ENCODE data around the gene NRG3. TPM values are rescaled to one million over a fixed set of nuclear protein-coding genes. Genes with fewer than 3 reads are reported as not detected.

The NRG3 gene
- total RNA-seq, 1 donor from 2014 or later = 2.6 TPM

DNA sequence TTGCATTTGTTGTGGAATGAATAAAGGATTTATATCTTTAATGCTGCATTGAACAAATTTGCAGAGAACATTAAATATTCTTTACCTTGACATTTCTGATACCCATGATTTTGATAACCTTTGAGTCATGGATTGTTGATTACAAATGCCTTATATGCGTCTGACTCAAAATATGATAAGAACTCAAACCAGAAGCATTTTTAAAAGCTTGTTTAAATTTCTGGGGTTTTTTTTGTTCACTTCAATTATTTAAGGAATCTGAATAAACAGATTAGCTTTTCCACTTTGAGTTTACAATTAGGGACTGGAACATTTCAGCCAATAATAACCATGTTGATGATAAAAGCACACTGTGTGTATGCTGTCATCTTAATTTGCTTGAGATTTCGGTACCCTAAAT, 253.5 kb downstream of the NRG3 start:
- TF ChIP-seq, protein P1, sequence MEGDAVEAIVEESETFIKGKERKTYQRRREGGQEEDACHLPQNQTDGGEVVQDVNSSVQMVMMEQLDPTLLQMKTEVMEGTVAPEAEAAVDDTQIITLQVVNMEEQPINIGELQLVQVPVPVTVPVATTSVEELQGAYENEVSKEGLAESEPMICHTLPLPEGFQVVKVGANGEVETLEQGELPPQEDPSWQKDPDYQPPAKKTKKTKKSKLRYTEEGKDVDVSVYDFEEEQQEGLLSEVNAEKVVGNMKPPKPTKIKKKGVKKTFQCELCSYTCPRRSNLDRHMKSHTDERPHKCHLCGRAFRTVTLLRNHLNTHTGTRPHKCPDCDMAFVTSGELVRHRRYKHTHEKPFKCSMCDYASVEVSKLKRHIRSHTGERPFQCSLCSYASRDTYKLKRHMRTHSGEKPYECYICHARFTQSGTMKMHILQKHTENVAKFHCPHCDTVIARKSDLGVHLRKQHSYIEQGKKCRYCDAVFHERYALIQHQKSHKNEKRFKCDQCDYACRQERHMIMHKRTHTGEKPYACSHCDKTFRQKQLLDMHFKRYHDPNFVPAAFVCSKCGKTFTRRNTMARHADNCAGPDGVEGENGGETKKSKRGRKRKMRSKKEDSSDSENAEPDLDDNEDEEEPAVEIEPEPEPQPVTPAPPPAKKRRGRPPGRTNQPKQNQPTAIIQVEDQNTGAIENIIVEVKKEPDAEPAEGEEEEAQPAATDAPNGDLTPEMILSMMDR (IDR thresholded peaks at IDR 0.05) = no peak

DNA sequence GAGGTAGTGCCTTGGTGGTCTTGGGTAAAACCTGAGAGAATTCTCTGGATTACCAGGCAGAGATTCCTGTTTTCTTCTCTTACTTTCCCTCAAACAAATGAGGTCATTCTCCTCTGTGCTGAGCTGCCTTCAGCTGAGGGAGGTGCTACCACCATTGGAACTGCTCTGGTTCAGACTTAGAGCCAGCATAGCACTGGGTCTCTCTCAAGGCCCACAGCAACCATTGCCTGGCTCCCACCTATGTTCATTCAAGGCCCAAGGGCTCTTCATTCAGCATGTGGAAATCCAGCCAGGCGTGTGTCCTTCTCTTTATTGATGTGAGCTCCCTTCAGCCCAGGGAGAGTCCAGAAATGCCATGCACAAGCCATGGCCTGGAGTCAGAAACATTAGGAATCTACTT, 261.1 kb downstream of the NRG3 start:
- intact Hi-C loops (cut with DNase I) = no loop called here
- no peak overlapping the region for H3K27ac ChIP-seq
- no peak overlapping the region for H3K4me3 ChIP-seq
- TF ChIP-seq, protein P1 (IDR thresholded peaks at IDR 0.05) = no peak
- no peaks in the 10 kb centered on the region for H3K27me3 ChIP-seq (ENCODE audit: low read depth)
- no peak for ATAC-seq
- H3K4me1 ChIP-seq = no peaks in the 10 kb centered on the region
- no peaks in the 10 kb centered on the region for H3K36me3 ChIP-seq
- H3K9me3 ChIP-seq = no peaks in the 10 kb centered on the region
- no peak for DNase-seq

More for the DNA sequence above, 253.5 kb downstream of the NRG3 start:
- H3K27me3 ChIP-seq (ENCODE audit: low read depth) = no peaks in the 10 kb centered on the region
- H3K4me3 ChIP-seq = no peak overlapping the region
- no peak overlapping the region for H3K27ac ChIP-seq
- DNase-seq (no peak), ATAC-seq (no peak)
- no peaks in the 10 kb centered on the region for H3K9me3 ChIP-seq
- H3K4me1 ChIP-seq = no peaks in the 10 kb centered on the region
- intact Hi-C loops (cut with DNase I) = no loop called here
- no peaks in the 10 kb centered on the region for H3K36me3 ChIP-seq

DNA sequence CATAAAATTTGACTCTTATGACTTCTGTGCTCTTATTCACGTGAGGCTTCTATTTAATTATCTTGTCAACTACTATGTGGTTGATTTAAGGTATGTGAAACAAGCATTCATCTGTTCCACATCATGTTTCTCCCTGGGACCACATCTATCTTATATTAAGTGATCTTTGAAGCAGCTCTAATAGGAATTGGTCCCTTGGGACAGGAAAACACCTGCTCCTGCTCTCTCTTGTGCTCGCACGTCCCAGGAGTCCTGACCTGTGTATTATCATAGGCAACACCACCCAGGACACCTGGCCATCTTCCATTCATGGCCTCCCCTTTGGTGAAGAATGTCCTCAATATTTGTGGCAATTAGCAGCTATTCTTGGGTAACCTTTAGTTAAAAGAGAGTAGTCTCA, 269.2 kb downstream of the NRG3 start:
- H3K4me1 ChIP-seq = no peaks in the 10 kb centered on the region
- H3K4me3 ChIP-seq = no peak overlapping the region
- no peak overlapping the region for H3K27ac ChIP-seq
- H3K27me3 ChIP-seq (ENCODE audit: low read depth) = no peaks in the 10 kb centered on the region
- no peak for DNase-seq
- TF ChIP-seq, protein P1 (IDR thresholded peaks at IDR 0.05) = no peak
- ATAC-seq = no peak
- no peaks in the 10 kb centered on the region for H3K9me3 ChIP-seq
- intact Hi-C loops (cut with DNase I) = no loop called here
- H3K36me3 ChIP-seq = no peaks in the 10 kb centered on the region

DNA sequence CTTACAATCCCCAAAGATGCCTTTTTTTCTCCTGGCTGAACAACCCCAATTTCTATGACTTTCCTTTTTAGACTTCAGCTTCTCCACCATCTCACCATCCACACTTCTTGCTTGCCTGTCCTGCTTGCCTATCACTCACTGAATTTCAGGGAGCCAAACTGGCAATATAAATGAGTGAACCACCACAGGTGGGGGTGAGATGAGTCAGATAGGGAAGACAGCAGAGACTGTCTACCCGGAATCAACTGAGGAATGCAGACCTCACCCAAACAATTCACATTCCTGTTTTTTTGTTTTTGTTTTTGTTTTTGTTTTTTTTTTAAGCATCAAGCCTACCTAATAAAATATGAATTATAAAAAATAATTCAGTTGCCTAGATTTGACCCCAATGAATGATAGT, 273.8 kb downstream of the NRG3 start:
- intact Hi-C loops (cut with DNase I) = no loop called here
- no peak overlapping the region for H3K4me3 ChIP-seq
- DNase-seq (no peak), ATAC-seq (no peak)
- H3K4me1 ChIP-seq = no peaks in the 10 kb centered on the region
- no peaks in the 10 kb centered on the region for H3K9me3 ChIP-seq
- TF ChIP-seq, protein P1 (IDR thresholded peaks at IDR 0.05) = no peak
- H3K36me3 ChIP-seq = no peaks in the 10 kb centered on the region
- H3K27me3 ChIP-seq (ENCODE audit: low read depth) = no peaks in the 10 kb centered on the region
- no peak overlapping the region for H3K27ac ChIP-seq

DNA sequence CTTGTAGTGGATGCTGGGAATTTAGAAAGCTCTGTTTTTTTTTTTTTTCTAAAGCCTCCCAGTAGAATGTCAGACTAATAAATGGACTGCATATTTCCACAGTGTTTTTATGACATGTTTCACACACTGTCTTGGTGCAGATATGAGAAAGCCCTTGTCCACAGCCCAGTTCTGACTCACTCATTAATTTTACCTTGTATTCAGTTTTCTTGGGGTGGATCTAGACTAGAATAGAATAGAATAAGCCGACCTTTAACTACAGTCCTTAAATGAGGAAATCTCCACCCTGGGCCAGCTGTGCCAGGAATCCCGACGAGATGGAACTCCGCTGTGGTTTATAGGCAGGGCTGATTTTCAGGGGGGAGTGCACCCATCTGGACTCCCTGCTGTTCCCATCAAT, 274.7 kb downstream of the NRG3 start:
- TF ChIP-seq, protein P1 (IDR thresholded peaks at IDR 0.05) = no peak
- no peaks in the 10 kb centered on the region for H3K36me3 ChIP-seq
- DNase-seq = no peak
- no peak for ATAC-seq
- intact Hi-C loops (cut with DNase I) = no loop called here
- no peak overlapping the region for H3K27ac ChIP-seq
- H3K4me3 ChIP-seq = no peak overlapping the region
- H3K4me1 ChIP-seq = no peaks in the 10 kb centered on the region
- no peaks in the 10 kb centered on the region for H3K27me3 ChIP-seq (ENCODE audit: low read depth)
- H3K9me3 ChIP-seq = no peaks in the 10 kb centered on the region
